Thymus (tissue), 11 donors: ENCODE results near the gene PGC. TPM values are rescaled to one million over a fixed set of nuclear protein-coding genes. Genes with fewer than 3 reads are reported as not detected.

Experiments used
- DNase-seq, 9 donors: peaks; one replicate each; pipeline ENCODE4 v3.0.0-alpha.2; 2013; ENCODE audit warnings: low spot score in 9 of 9, low read depth in 6 of 9, missing footprints in 1 of 9
- H3K27ac ChIP-seq, 2 donors: one replicate each; pipeline ENCODE4 v1.5.1; 2013; ENCODE audit warnings: control low read depth in 1 of 2, low read depth in 1 of 2, low read length in 1 of 2, mild to moderate bottlenecking in 1 of 2, moderate library complexity in 1 of 2
- H3K27me3 ChIP-seq, 2 donors: one replicate each; pipeline ENCODE4 v1.5.1; 2013; ENCODE audit warnings: low read length in 1 of 2; ENCODE audit not compliant: control insufficient read depth in 2 of 2, insufficient read depth in 1 of 2
- H3K36me3 ChIP-seq, 2 donors: one replicate each; pipeline ENCODE4 v1.5.1; 2013; ENCODE audit warnings: low read length in 1 of 2, mild to moderate bottlenecking in 1 of 2, moderate library complexity in 1 of 2; ENCODE audit not compliant: control insufficient read depth in 2 of 2, insufficient read depth in 2 of 2
- H3K4me1 ChIP-seq, 2 donors: one replicate each; pipeline ENCODE4 v1.5.1; 2013; ENCODE audit warnings: low read length in 2 of 2; ENCODE audit not compliant: control insufficient read depth in 2 of 2, insufficient read depth in 2 of 2
- H3K4me3 ChIP-seq, 2 donors: one replicate each; pipeline ENCODE4 v1.5.1; 2013; ENCODE audit warnings: low read length in 2 of 2, control low read depth in 1 of 2, mild to moderate bottlenecking in 1 of 2
- H3K9me3 ChIP-seq, 2 donors: one replicate each; pipeline ENCODE4 v1.5.1; 2013; ENCODE audit warnings: low read length in 1 of 2, mild to moderate bottlenecking in 1 of 2; ENCODE audit not compliant: control insufficient read depth in 2 of 2, insufficient read depth in 1 of 2
- WGBS: extraction: QIAGEN DNeasy Blood & Tissue Kit; methylation state at CpG from one replicate; pipeline ENCODE4 v1.1.7; 2013; 5-methylcytosine and 5-hydroxymethylcytosine counted together
- polyA plus RNA-seq: library from polyadenylated mRNA; stranded (reverse); fragments of 200-250 nt; gene quantifications from one replicate; pipeline ENCODE4 v1.2.3, GENCODE V29; 2013
- total RNA-seq: library from RNA; stranded (reverse); fragments of 120-200 nt; gene quantifications from one replicate; pipeline ENCODE4 v1.2.4, GENCODE V29; 2013
- donor health status: healthy.

PGC gene
- total and polyA plus RNA-seq, 2 donors: 0.28 to 0.73 TPM

GRCh38 chr6:41733707-41734665 lies 13.2 kb downstream of the PGC start:
- WGBS: 7% methylated on average over 73 of the region's 73 CpGs
- peak in 7 of 9 donors; percentile 37 to 79 (median 61) for DNase-seq
- H3K9me3 ChIP-seq: peaks cover 0 to 5% of the 10 kb centered on the region in 2 donors
- H3K4me1 ChIP-seq: peaks cover 7 to 34% of the 10 kb centered on the region in 2 donors
- no peaks in the 10 kb centered on the region for H3K36me3 ChIP-seq
- peak overlapping the region; percentile 70 to 84 for H3K27ac ChIP-seq
- H3K4me3 ChIP-seq: peak overlapping the region; percentile 55 to 82
- peaks cover 0 to 25% of the 10 kb centered on the region in 2 donors for H3K27me3 ChIP-seq

GRCh38 chr6:41733360-41733706 lies 13.9 kb downstream of the PGC start:
- Histone ChIP-seq H3K27ac (peak overlapping the region; percentile 43 to 51), H3K4me3 (peak overlapping the region in 1 of 2 donors; percentile 27), H3K9me3 (peaks cover 0 to 5% of the 10 kb centered on the region in 2 donors), H3K36me3 (no peaks in the 10 kb centered on the region), H3K27me3 (peaks cover 0 to 25% of the 10 kb centered on the region in 2 donors), H3K4me1 (peaks cover 7 to 41% of the 10 kb centered on the region in 2 donors)
- 82% methylated on average over 11 of the region's 11 CpGs for WGBS
- DNase-seq: no peak

- peak in 2 of 9 donors; percentile 21 to 53 for DNase-seq
Measured at GRCh38 chr6:41732591-41733359, 14.4 kb downstream of the PGC start.

GRCh38 chr6:41732149-41732548 lies 15.0 kb downstream of the PGC start:
- peaks cover 7 to 44% of the 10 kb centered on the region in 2 donors for H3K4me1 ChIP-seq
- DNase-seq: no peak
- peaks cover 0 to 5% of the 10 kb centered on the region in 2 donors for H3K9me3 ChIP-seq
- no peak overlapping the region for H3K27ac ChIP-seq
- peaks cover 0 to 25% of the 10 kb centered on the region in 2 donors for H3K27me3 ChIP-seq
- no peak overlapping the region for H3K4me3 ChIP-seq
- H3K36me3 ChIP-seq: no peaks in the 10 kb centered on the region

More at GRCh38 chr6:41732591-41733359, 14.4 kb downstream of the PGC start:
- Histone ChIP-seq H3K9me3 (peaks cover 0 to 5% of the 10 kb centered on the region in 2 donors), H3K4me3 (no peak overlapping the region), H3K36me3 (no peaks in the 10 kb centered on the region), H3K4me1 (peaks cover 7 to 44% of the 10 kb centered on the region in 2 donors), H3K27me3 (peaks cover 0 to 25% of the 10 kb centered on the region in 2 donors), H3K27ac (peak overlapping the region; percentile 51 to 66)
- WGBS: 77% methylated on average over 8 of the region's 8 CpGs

- peaks cover 0 to 5% of the 10 kb centered on the region in 2 donors for H3K9me3 ChIP-seq
- no peak overlapping the region for H3K4me3 ChIP-seq
- 94% methylated on average over 7 of the region's 7 CpGs for WGBS
- H3K27me3 ChIP-seq: peaks cover 0 to 25% of the 10 kb centered on the region in 2 donors
- no peak overlapping the region for H3K27ac ChIP-seq
- no peaks in the 10 kb centered on the region for H3K36me3 ChIP-seq
- H3K4me1 ChIP-seq: peaks cover 7 to 44% of the 10 kb centered on the region in 2 donors
- DNase-seq: no peak
Measured at GRCh38 chr6:41731561-41732086, 15.6 kb downstream of the PGC start.

GRCh38 chr6:41730531-41731436 lies 16.4 kb downstream of the PGC start:
- Histone ChIP-seq H3K9me3 (peaks cover 0 to 5% of the 10 kb centered on the region in 2 donors), H3K4me3 (no peak overlapping the region), H3K36me3 (no peaks in the 10 kb centered on the region), H3K4me1 (peaks cover 6 to 41% of the 10 kb centered on the region in 2 donors), H3K27ac (no peak overlapping the region), H3K27me3 (peaks cover 0 to 25% of the 10 kb centered on the region in 2 donors)
- no peak for DNase-seq
- whole genome bisulfite sequencing: 82% methylated on average over 9 of the region's 9 CpGs

GRCh38 chr6:41729624-41730023 lies 17.6 kb downstream of the PGC start:
- peaks cover 0 to 19% of the 10 kb centered on the region in 2 donors for H3K27me3 ChIP-seq
- H3K27ac ChIP-seq: no peak overlapping the region
- WGBS: 91% methylated on average over 7 of the region's 7 CpGs
- H3K4me1 ChIP-seq: peaks cover 0 to 37% of the 10 kb centered on the region in 2 donors
- H3K36me3 ChIP-seq: no peaks in the 10 kb centered on the region
- H3K4me3 ChIP-seq: no peak overlapping the region
- H3K9me3 ChIP-seq: peaks cover 0 to 5% of the 10 kb centered on the region in 2 donors
- DNase-seq: no peak

GRCh38 chr6:41728954-41729353 lies 18.2 kb downstream of the PGC start:
- Histone ChIP-seq H3K9me3 (peaks cover 0 to 5% of the 10 kb centered on the region in 2 donors), H3K4me1 (peaks cover 0 to 41% of the 10 kb centered on the region in 2 donors), H3K4me3 (no peak overlapping the region), H3K27me3 (peaks cover 0 to 16% of the 10 kb centered on the region in 2 donors), H3K27ac (no peak overlapping the region), H3K36me3 (no peaks in the 10 kb centered on the region)
- DNase-seq: no peak
- WGBS: 97% methylated on average over 7 of the region's 7 CpGs
